Right lobe of liver (tissue), 4 donors: Measurements from ENCODE around the gene PRDM15.

ENCODE experiments used
- POLR2A ChIP-seq: fragments of 450-650 bp; IDR thresholded peaks from one replicate; pipeline ENCODE4 v1.6.1; 2017; ENCODE audit warnings: antibody characterized with exemption, mild to moderate bottlenecking
- TF ChIP-seq, protein P1 (sequence below), 4 donors: fragments of 200-600 bp in 3 of 4; fragments of 450-650 bp in 1 of 4; IDR thresholded peaks; one replicate each; pipeline versions ENCODE4 v1.5.1 to v1.8.0; 2016 to 2022; ENCODE audit warnings: antibody characterized with exemption in 4 of 4, mild to moderate bottlenecking in 2 of 4
- donor health status: DM: no; HTN: no; CAD: no.
- donor health status: DM: no; HTN: no; CAD: no.
- donor health status: DM: no; HTN: yes; CAD: no.

DNA sequence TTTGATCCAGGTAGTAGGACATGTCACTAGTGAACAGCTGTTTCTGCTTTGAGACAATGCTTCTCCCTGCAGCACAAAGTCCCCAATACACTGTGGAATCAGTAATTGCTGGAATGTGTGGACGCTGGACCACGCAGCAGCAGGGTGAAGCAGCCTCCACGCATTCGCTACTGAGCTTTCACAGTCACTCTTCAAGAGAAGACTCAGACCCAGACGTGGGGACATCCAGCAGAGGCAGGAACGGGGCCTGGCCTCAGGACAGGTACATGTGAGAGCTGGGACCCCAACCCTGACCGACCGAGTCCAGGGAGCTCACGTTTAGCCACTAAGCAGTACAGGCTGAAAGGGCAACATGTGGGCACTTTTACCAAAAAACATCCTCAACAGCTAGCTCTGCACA is 34.1 kb upstream of the PRDM15 start:
- TF ChIP-seq, protein P1, sequence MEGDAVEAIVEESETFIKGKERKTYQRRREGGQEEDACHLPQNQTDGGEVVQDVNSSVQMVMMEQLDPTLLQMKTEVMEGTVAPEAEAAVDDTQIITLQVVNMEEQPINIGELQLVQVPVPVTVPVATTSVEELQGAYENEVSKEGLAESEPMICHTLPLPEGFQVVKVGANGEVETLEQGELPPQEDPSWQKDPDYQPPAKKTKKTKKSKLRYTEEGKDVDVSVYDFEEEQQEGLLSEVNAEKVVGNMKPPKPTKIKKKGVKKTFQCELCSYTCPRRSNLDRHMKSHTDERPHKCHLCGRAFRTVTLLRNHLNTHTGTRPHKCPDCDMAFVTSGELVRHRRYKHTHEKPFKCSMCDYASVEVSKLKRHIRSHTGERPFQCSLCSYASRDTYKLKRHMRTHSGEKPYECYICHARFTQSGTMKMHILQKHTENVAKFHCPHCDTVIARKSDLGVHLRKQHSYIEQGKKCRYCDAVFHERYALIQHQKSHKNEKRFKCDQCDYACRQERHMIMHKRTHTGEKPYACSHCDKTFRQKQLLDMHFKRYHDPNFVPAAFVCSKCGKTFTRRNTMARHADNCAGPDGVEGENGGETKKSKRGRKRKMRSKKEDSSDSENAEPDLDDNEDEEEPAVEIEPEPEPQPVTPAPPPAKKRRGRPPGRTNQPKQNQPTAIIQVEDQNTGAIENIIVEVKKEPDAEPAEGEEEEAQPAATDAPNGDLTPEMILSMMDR (IDR thresholded peaks at IDR 0.05) = no peak
- TF ChIP-seq POLR2A = no peak
